Measurements from ENCODE around the gene OR2T3. TPM values are rescaled to one million over a fixed set of nuclear protein-coding genes. Genes with fewer than 3 reads are reported as not detected.
A peak's percentile ranks its signal among the peaks of the same experiment; 100 is the strongest.
"Not testable (repeated sequence)": the region's sequence is repeated elsewhere in the genome, so short reads cannot be mapped to it uniquely, and the experiment has no call there.

The OR2T3 gene
- total RNA-seq, 6 donors from 2014 or later, result not detected

- ATAC-seq (ENCODE audit: low FRiP score in 2 of 2); H3K36me3 ChIP-seq: not testable (repeated sequence)
- WGBS, 2 donors, result no CpG with 5 or more reads among the region's 4 CpGs
Observed at GRCh38 chr1:248448409-248449074, 24.6 kb upstream of the OR2T3 start.

GRCh38 chr1:248449821-248450465 lies 23.2 kb upstream of the OR2T3 start:
- not testable (repeated sequence) for DNase-seq; H3K36me3 ChIP-seq; H3K9me3 ChIP-seq; H3K27ac ChIP-seq; H3K4me1 ChIP-seq; H3K27me3 ChIP-seq; H3K4me3 ChIP-seq; ATAC-seq (ENCODE audit: low FRiP score in 2 of 2)
- WGBS, 2 donors, result 74 to 85% methylated on average over 5 of the region's 6 CpGs

More at GRCh38 chr1:248448409-248449074, 24.6 kb upstream of the OR2T3 start:
- H3K9me3 ChIP-seq, H3K4me1 ChIP-seq, H3K27me3 ChIP-seq, H3K4me3 ChIP-seq, H3K27ac ChIP-seq, DNase-seq: not testable (repeated sequence)

DNA sequence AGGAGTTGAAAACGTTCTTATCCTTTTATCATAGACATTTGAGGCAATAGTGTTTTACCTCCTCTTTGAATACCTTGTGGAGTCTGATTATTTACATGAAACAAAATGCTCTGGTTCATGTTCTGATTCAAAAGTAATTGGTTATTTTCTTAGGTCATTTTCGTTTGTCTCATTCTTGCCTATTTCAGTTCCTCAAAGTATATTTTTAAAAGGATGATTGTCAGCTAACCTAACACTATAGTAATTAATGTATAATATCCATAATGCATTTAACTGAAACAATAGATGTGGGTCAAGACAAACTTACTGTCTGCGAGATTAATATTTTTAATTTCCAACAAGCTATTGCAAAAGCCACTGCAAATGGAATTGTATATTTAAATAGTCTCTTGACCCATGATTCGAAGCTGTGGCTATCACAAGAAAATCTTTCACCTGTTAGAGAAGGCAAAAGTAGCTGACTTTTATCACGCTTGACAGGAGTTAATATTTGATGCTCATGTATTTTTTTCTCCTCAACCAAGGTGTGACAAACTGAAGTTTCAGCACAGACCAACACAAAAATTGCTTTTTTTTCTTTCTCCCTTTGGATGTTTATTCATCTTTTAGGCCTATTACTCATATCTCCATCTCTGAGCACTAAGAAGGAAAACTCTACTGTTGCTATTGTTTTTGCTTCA lies 22.5 kb upstream of the OR2T3 start:
- H3K27ac ChIP-seq, result not testable (repeated sequence)

GRCh38 chr1:248453619-248454018 lies 19.5 kb upstream of the OR2T3 start:
- H3K27me3 ChIP-seq; DNase-seq; H3K9me3 ChIP-seq; H3K36me3 ChIP-seq; H3K27ac ChIP-seq; H3K4me1 ChIP-seq; H3K4me3 ChIP-seq; ATAC-seq (ENCODE audit: low FRiP score in 2 of 2): not testable (repeated sequence)
- WGBS, 2 donors, result 86 to 98% methylated on average over 5 to 7 of the region's 7 CpGs

More for the DNA sequence above, 22.5 kb upstream of the OR2T3 start:
- not testable (repeated sequence) for H3K4me1 ChIP-seq; DNase-seq; H3K36me3 ChIP-seq; H3K9me3 ChIP-seq; H3K27me3 ChIP-seq; ATAC-seq (ENCODE audit: low FRiP score in 2 of 2); H3K4me3 ChIP-seq
- 42 to 49% methylated on average over 2 of the region's 5 CpGs for WGBS, 2 donors

GRCh38 chr1:248455045-248455444 lies 18.1 kb upstream of the OR2T3 start:
- not testable (repeated sequence) for H3K4me1 ChIP-seq; H3K27me3 ChIP-seq; H3K27ac ChIP-seq; H3K9me3 ChIP-seq; H3K36me3 ChIP-seq; ATAC-seq (ENCODE audit: low FRiP score in 2 of 2); H3K4me3 ChIP-seq; DNase-seq
- WGBS, 2 donors, result 69 to 79% methylated on average over 2 to 3 of the region's 4 CpGs

DNA sequence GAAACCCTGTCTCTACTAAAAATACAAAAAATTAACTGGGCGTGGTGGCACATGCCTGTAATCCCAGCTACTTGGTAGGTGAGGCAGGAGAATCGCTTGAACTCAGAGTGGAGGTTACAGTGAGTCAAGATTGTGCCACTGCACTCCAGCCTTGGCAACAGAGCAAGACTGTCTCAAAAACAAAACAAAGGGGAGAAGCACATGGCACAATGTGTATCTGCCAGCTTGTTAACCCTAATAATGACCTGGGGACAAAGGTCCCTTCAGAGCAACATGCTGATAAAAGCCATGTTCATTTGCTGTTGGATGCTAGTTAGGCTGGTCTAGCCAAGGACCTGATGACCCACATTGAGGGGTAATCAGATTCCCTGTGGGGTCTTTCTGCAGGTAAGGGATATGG lies 16.5 kb upstream of the OR2T3 start:
- H3K27ac ChIP-seq; H3K4me1 ChIP-seq; H3K4me3 ChIP-seq; ATAC-seq (ENCODE audit: low FRiP score in 2 of 2); DNase-seq; H3K36me3 ChIP-seq; H3K27me3 ChIP-seq; H3K9me3 ChIP-seq: not testable (repeated sequence)
- WGBS, 2 donors, result no CpG with 5 or more reads among the region's 2 CpGs

GRCh38 chr1:248459117-248459516 lies 14.0 kb upstream of the OR2T3 start:
- not testable (repeated sequence) for H3K4me1 ChIP-seq, H3K27me3 ChIP-seq, H3K4me3 ChIP-seq, DNase-seq, H3K36me3 ChIP-seq, H3K9me3 ChIP-seq, H3K27ac ChIP-seq
- peak in 1 of 2 donors; percentile 19 for ATAC-seq (ENCODE audit: low FRiP score in 2 of 2)
- 64 to 68% methylated on average over 7 of the region's 7 CpGs for WGBS, 2 donors

- Histone ChIP-seq H3K4me1 (no peaks in the 10 kb centered on the region), H3K4me3 (no peak overlapping the region), H3K27me3 (no peaks in the 10 kb centered on the region), H3K36me3 (no peaks in the 10 kb centered on the region), H3K27ac (no peak overlapping the region), H3K9me3 (no peaks in the 10 kb centered on the region)
- TF ChIP-seq POLR2A (IDR thresholded peaks at IDR 0.05) (no peak), POLR2AphosphoS5 (IDR thresholded peaks at IDR 0.05) (no peak)
- TF ChIP-seq, protein P1, sequence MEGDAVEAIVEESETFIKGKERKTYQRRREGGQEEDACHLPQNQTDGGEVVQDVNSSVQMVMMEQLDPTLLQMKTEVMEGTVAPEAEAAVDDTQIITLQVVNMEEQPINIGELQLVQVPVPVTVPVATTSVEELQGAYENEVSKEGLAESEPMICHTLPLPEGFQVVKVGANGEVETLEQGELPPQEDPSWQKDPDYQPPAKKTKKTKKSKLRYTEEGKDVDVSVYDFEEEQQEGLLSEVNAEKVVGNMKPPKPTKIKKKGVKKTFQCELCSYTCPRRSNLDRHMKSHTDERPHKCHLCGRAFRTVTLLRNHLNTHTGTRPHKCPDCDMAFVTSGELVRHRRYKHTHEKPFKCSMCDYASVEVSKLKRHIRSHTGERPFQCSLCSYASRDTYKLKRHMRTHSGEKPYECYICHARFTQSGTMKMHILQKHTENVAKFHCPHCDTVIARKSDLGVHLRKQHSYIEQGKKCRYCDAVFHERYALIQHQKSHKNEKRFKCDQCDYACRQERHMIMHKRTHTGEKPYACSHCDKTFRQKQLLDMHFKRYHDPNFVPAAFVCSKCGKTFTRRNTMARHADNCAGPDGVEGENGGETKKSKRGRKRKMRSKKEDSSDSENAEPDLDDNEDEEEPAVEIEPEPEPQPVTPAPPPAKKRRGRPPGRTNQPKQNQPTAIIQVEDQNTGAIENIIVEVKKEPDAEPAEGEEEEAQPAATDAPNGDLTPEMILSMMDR (IDR thresholded peaks at IDR 0.05), result no peak
- ATAC-seq (ENCODE audit: low FRiP score in 2 of 2), result no peak
- 81 to 83% methylated on average over 4 of the region's 4 CpGs for WGBS, 2 donors
- no peak for DNase-seq
Observed at GRCh38 chr1:248471154-248471553, 2.0 kb upstream of the OR2T3 start.

DNA sequence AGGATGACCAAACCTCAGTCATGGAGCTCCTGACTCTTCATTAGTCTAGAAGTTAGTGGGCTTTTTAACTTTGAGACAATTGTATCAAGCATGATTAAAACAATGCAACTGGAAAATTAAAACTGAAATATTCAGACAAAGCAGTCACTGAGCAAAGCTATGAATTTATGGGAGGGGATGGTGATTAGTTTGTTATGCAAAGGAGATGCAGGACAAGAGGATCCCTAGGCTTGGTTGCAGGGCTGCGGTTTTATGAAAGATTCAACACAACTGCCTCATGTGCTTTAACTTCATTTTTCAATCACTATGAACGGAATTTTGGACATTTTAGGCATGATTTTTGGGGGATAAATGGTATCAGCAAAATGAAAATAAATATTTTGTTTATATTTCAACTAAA lies 1.0 kb upstream of the OR2T3 start:
- 62 to 65% methylated on average over 2 of the region's 2 CpGs for WGBS, 2 donors
- not testable (repeated sequence) for DNase-seq; H3K4me3 ChIP-seq; H3K9me3 ChIP-seq; ATAC-seq (ENCODE audit: low FRiP score in 2 of 2); H3K36me3 ChIP-seq; H3K4me1 ChIP-seq; H3K27ac ChIP-seq; H3K27me3 ChIP-seq

GRCh38 chr1:248475660-248476059 lies 2.5 kb downstream of the OR2T3 start:
- WGBS, 2 donors, result no CpG with 5 or more reads among the region's 1 CpG
- not testable (repeated sequence) for DNase-seq

GRCh38 chr1:248481686-248482579 lies 8.8 kb downstream of the OR2T3 start:
- not testable (repeated sequence) for H3K9me3 ChIP-seq; H3K27me3 ChIP-seq; DNase-seq; H3K4me1 ChIP-seq; H3K36me3 ChIP-seq; H3K27ac ChIP-seq; ATAC-seq (ENCODE audit: low FRiP score in 2 of 2); H3K4me3 ChIP-seq
- 64 to 71% methylated on average over 10 to 13 of the region's 13 CpGs for WGBS, 2 donors

More at GRCh38 chr1:248475660-248476059, 2.5 kb downstream of the OR2T3 start:
- H3K27ac ChIP-seq; H3K9me3 ChIP-seq; ATAC-seq (ENCODE audit: low FRiP score in 2 of 2); H3K4me3 ChIP-seq; H3K4me1 ChIP-seq; H3K27me3 ChIP-seq; H3K36me3 ChIP-seq: not testable (repeated sequence)
